HepG2 (cell line): ENCODE measurements around the gene CRYBB2. TPM values are rescaled to one million over a fixed set of nuclear protein-coding genes. Genes with fewer than 3 reads are reported as not detected.

Experiments used
- ATAC-seq: fragments of 200-7000 bp; cut with Tn5 transposase; 3 replicates; pipeline ENCODE4 v1.9.1; 2020; ENCODE audit warnings: mild to moderate bottlenecking, moderate library complexity
- BruUV-seq: library from RNA; stranded (reverse); fragments of 400-500 nt; replicated peaks from 2 replicates; lab custom pipeline; 2021; lab: Mats Ljungman, UMichigan
- CTCF ChIA-PET: fragments of 300-600 bp; formaldehyde crosslinking; extraction: SDS; loops from one replicate; lab custom pipeline; 2021; ENCODE audit warnings: low total read pairs, inconsistent platforms, low intra/inter-chr PET ratio; lab: Yijun Ruan, JAX
- POLR2A ChIA-PET: fragments of 350-600 bp; sonication (Branson Sonifier 250); formaldehyde crosslinking; loops from one replicate; lab custom pipeline; 2020; ENCODE audit warnings: antibody characterized with exemption, inconsistent platforms; lab: Yijun Ruan, JAX
- DNase-seq: peaks from one replicate; pipeline ENCODE4 v3.0.0-alpha.2; 2015; ENCODE audit warnings: low spot score
- FAIRE-seq: peaks from 3 replicates; lab custom pipeline; 2011; peaks lifted over from hg19 to GRCh38; lab: Jason Lieb, UNC
- H2AFZ ChIP-seq: one replicate; pipeline ENCODE4 v1.6.1; 2011; ENCODE audit warnings: low read length, inconsistent platforms
- H3K27ac ChIP-seq: fragments of 300-600 bp; 3 replicates; pipeline ENCODE4 v1.8.0; 2011; ENCODE audit warnings: mixed run types, mild to moderate bottlenecking, mixed read lengths, low read length, inconsistent platforms; ENCODE audit not compliant: insufficient read depth; ENCODE audit errors: extremely low read length
- H3K27me3 ChIP-seq, 2 experiments: fragments of 200-600 bp in 1 of 2; 2 replicates in 1 of 2; 3 replicates in 1 of 2; pipeline versions ENCODE4 v1.6.0 to v1.8.0; 2011; ENCODE audit warnings: low read length in 2 of 2, mild to moderate bottlenecking in 2 of 2, moderate library complexity in 2 of 2, inconsistent platforms in 1 of 2; ENCODE audit not compliant: insufficient read depth in 2 of 2, control insufficient read depth in 1 of 2
- H3K36me3 ChIP-seq, 2 experiments: fragments of 200-600 bp in 1 of 2; replicated peaks in 1 of 2; 2 replicates in 1 of 2; 3 replicates in 1 of 2; pipeline versions ENCODE4 v1.5.1 to v1.8.0; 2011; ENCODE audit warnings: low read length in 2 of 2, inconsistent platforms in 1 of 2; ENCODE audit not compliant: insufficient read depth in 2 of 2, control insufficient read depth in 1 of 2
- H3K4me1 ChIP-seq: 2 replicates; pipeline ENCODE4 v1.5.1; 2012; ENCODE audit warnings: low read length, inconsistent platforms; ENCODE audit not compliant: insufficient read depth
- H3K4me2 ChIP-seq: 2 replicates; pipeline ENCODE4 v1.6.0; 2011; ENCODE audit warnings: low read depth, low read length, inconsistent platforms
- H3K4me3 ChIP-seq, 3 experiments: fragments of 200-600 bp in 1 of 3; sonication (generic), shearing (Covaris generic) in 1 of 3; replicated peaks in 1 of 3; 2 replicates each; pipeline ENCODE4 v1.5.1; 2011 to 2016; ENCODE audit warnings: low read length in 3 of 3, inconsistent platforms in 2 of 3, low read depth in 2 of 3, mild to moderate bottlenecking in 2 of 3, control low read depth in 1 of 3, mixed read lengths in 1 of 3; ENCODE audit not compliant: insufficient read depth in 1 of 3
- H3K79me2 ChIP-seq: one replicate; pipeline ENCODE4 v1.6.1; 2011; ENCODE audit warnings: low read length, inconsistent platforms; ENCODE audit not compliant: insufficient read depth
- H3K9ac ChIP-seq: 2 replicates; pipeline ENCODE4 v1.6.0; 2011; ENCODE audit warnings: mild to moderate bottlenecking, low read depth, low read length, inconsistent platforms; ENCODE audit not compliant: insufficient read depth
- H3K9me3 ChIP-seq: 2 replicates; pipeline ENCODE4 v1.5.1; 2012; ENCODE audit warnings: mild to moderate bottlenecking, low read length
- H4K20me1 ChIP-seq: 2 replicates; pipeline ENCODE4 v1.6.0; 2011; ENCODE audit warnings: inconsistent platforms, mild to moderate bottlenecking, low read length, moderate library complexity; ENCODE audit not compliant: insufficient read depth
- HNRNPUL1 ChIP-seq: fragments of 200-400 bp; formaldehyde crosslinking; IDR thresholded peaks from 2 replicates; pipeline ENCODE4 v1.6.1; 2017; ENCODE audit warnings: low read depth, mild to moderate bottlenecking, low read length, moderate library complexity
- HOMEZ ChIP-seq: IDR thresholded peaks from 2 replicates; pipeline ENCODE4 v1.6.1; 2016; ENCODE audit warnings: low read depth
- MED1 ChIP-seq: sonication (generic); formaldehyde crosslinking; IDR thresholded peaks from 2 replicates; pipeline ENCODE4 v1.4.0; 2020; ENCODE audit warnings: missing genetic modification reagents
- MXI1 ChIP-seq: IDR thresholded peaks from 3 replicates; pipeline ENCODE4 v1.6.1; 2012; ENCODE audit warnings: low read depth, low read length, inconsistent platforms, borderline replicate concordance
- RBM39 ChIP-seq: fragments of 200-400 bp; formaldehyde crosslinking; IDR thresholded peaks from one replicate; pipeline ENCODE4 v1.6.1; 2018; ENCODE audit warnings: antibody characterized with exemption, mild to moderate bottlenecking, low read depth, low read length; ENCODE audit not compliant: poor library complexity, severe bottlenecking
- RNF219 ChIP-seq: sonication (generic); formaldehyde crosslinking; IDR thresholded peaks from 2 replicates; pipeline ENCODE4 v1.5.0; 2020; ENCODE audit warnings: mild to moderate bottlenecking, missing genetic modification reagents
- ZBTB10 ChIP-seq: sonication (generic); formaldehyde crosslinking; IDR thresholded peaks from 2 replicates; pipeline ENCODE4 v1.4.0; 2020; ENCODE audit warnings: missing genetic modification reagents, borderline replicate concordance
- ZBTB33 ChIP-seq: sonication (generic); formaldehyde crosslinking; IDR thresholded peaks from 2 replicates; pipeline ENCODE4 v1.4.0; 2020; ENCODE audit warnings: missing genetic modification reagents
- ZNF18 ChIP-seq: sonication (generic); formaldehyde crosslinking; IDR thresholded peaks from 2 replicates; pipeline ENCODE4 v1.8.0; 2022; ENCODE audit warnings: mild to moderate bottlenecking, missing genetic modification reagents; ENCODE audit not compliant: insufficient replicate concordance
- ZNF24 ChIP-seq: fragments of 450-650 bp; IDR thresholded peaks from 2 replicates; pipeline ENCODE4 v1.6.1; 2017; ENCODE audit warnings: antibody characterized with exemption, mild to moderate bottlenecking
- ZNF432 ChIP-seq: sonication (generic); formaldehyde crosslinking; IDR thresholded peaks from 2 replicates; pipeline ENCODE4 v1.5.0; 2020; ENCODE audit warnings: missing genetic modification reagents, mild to moderate bottlenecking, borderline replicate concordance
- ZNF776 ChIP-seq: sonication (generic); formaldehyde crosslinking; IDR thresholded peaks from 2 replicates; pipeline ENCODE4 v1.4.0; 2020; ENCODE audit warnings: mild to moderate bottlenecking, missing genetic modification reagents
- WGBS: methylation state at CpG from one replicate; pipeline ENCODE4 v1.1.6; 2017; ENCODE audit warnings: low lambda C conversion rate; 5-methylcytosine and 5-hydroxymethylcytosine counted together
- in situ Hi-C: cut with HindIII; loops from 2 replicates; pipeline ENCODE4 v1.10.0; 2017; ENCODE audit warnings: low pct_unique_long_range_greater_than_20kb; ENCODE audit not compliant: extremely low pct_ligation_motif_present
- intact Hi-C: fragments of 100-400 bp; cut with micrococcal nuclease; formaldehyde crosslinking; loops from one replicate; pipeline ENCODE4 v1.10.0; 2022; ENCODE audit not compliant: unreplicated experiment
- polyA plus RNA-seq, 8 experiments: library from polyadenylated mRNA; depleted of rRNA in 3 of 8; stranded (reverse) in 7 of 8; unstranded in 1 of 8; fragments of >200 nt; fragmentation: Illumina TruSeq in 4 of 8; extraction: Trizol in 4 of 8; gene quantifications; 2 replicates each; pipeline versions ENCODE4 v1.2.1 to v1.2.3, GENCODE V29; 2011 to 2016; ENCODE audit warnings: low read depth in 4 of 8, missing spikeins in 1 of 8, mixed read lengths in 1 of 8; ENCODE audit not compliant: insufficient read depth in 1 of 8
- total RNA-seq, 5 experiments: library from RNA; depleted of rRNA; stranded (reverse); fragments of >200 nt; fragmentation: Illumina TruSeq; extraction: Trizol; gene quantifications; 2 replicates each; pipeline ENCODE4 v1.2.3, GENCODE V29; 2016; ENCODE audit warnings: low read depth in 1 of 5

The CRYBB2 gene
- total and polyA plus RNA-seq, 2 of the 13 experiments (the other 11 are each of a cell fraction or from before 2014, with no cell fraction given) = 0.11 to 0.18 TPM

- Histone ChIP-seq H3K9me3 (no peaks in the 10 kb centered on the region), H2AFZ (no peak overlapping the region), H3K36me3 (no peaks in the 10 kb centered on the region), H3K27ac (no peak overlapping the region), H3K4me1 (peaks cover 5% of the 10 kb centered on the region; the same call in 1 of the 2 replicates), H3K27me3 (peaks cover 2 to 22% of the 10 kb centered on the region in 2 experiments; a peak in 1 of 5 replicates), H3K4me2 (peak overlapping the region; percentile 53; the same call in 1 of the 2 replicates), H3K9ac (no peak overlapping the region), H3K4me3 (no peak overlapping the region), H4K20me1 (no peaks in the 10 kb centered on the region), H3K79me2 (no peaks in the 10 kb centered on the region)
- ChIA-PET POLR2A (no interaction called here), CTCF (interaction anchor here (0.6 to 1.7 kb wide), 2 partner anchors 98 to 466 kb away, joined by 3 to 14 read pairs; no protein-coding TSS in a partner anchor)
- no peak for FAIRE-seq
- TF ChIP-seq ZNF24 = no peak
- TF ChIP-seq ZNF18 (CRISPR knock-in tag) = no peak
- TF ChIP-seq ZBTB33 (CRISPR knock-in tag) = no peak
- no peak for TF ChIP-seq ZNF432 (CRISPR knock-in tag)
- no peak for TF ChIP-seq MXI1
- TF ChIP-seq RBM39 = no peak
- no peak for TF ChIP-seq RNF219 (CRISPR knock-in tag)
- TF ChIP-seq MED1 = no peak
- TF ChIP-seq ZBTB10 = no peak
- no peak for TF ChIP-seq HNRNPUL1
- TF ChIP-seq ZNF776 = no peak
- TF ChIP-seq HOMEZ (CRISPR knock-in tag) = no peak
- WGBS = 93% methylated on average over 6 of the region's 6 CpGs
- no peak for DNase-seq
- no peak for ATAC-seq
- in situ Hi-C loops = loop anchor here (5.0 kb wide), 1 partner anchor 96 kb away; no protein-coding TSS in a partner anchor
- no TSS peak for BruUV-seq
- intact Hi-C loops = loop anchor here (5.0 kb wide), 1 partner anchor 76 kb away; no protein-coding TSS in a partner anchor
These were observed 17.0 kb downstream of the CRYBB2 start for GRCh38 chr22:25236417-25236816.
